Heart left ventricle (tissue), 16 donors: ENCODE measurements around the gene KANSL1. TPM values are rescaled to one million over a fixed set of nuclear protein-coding genes. Genes with fewer than 3 reads are reported as not detected.

Experiments
- ATAC-seq, 4 donors: fragments of 200-7000 bp; cut with Tn5 transposase; one replicate each; pipeline ENCODE4 v1.9.1; 2020 to 2022; ENCODE audit warnings: moderate library complexity in 4 of 4, mild to moderate bottlenecking in 3 of 4, moderate number of reproducible peaks in 1 of 4
- DNase-seq, 5 donors: peaks; one replicate each; pipeline ENCODE4 v3.0.0-alpha.2; 2020
- H3K27ac ChIP-seq, 12 donors: fragments of 200-600 bp; sonication (generic) in 4 of 12; one replicate each; pipeline versions ENCODE4 v1.5.0 to v1.8.0; 2016 to 2022; ENCODE audit warnings: mild to moderate bottlenecking in 2 of 12
- H3K27me3 ChIP-seq, 9 donors: fragments of 200-600 bp; sonication (generic) in 2 of 9; one replicate each; pipeline versions ENCODE4 v1.5.1 to v1.8.0; 2016 to 2022; ENCODE audit warnings: mild to moderate bottlenecking in 3 of 9
- H3K36me3 ChIP-seq, 9 donors: fragments of 200-600 bp; sonication (generic) in 2 of 9; one replicate each; pipeline versions ENCODE4 v1.5.0 to v1.8.0; 2018 to 2022; ENCODE audit warnings: mild to moderate bottlenecking in 2 of 9
- H3K4me1 ChIP-seq, 12 donors: fragments of 200-600 bp; sonication (generic) in 4 of 12; one replicate each; pipeline versions ENCODE4 v1.5.0 to v1.8.0; 2016 to 2022; ENCODE audit warnings: mild to moderate bottlenecking in 3 of 12
- H3K4me3 ChIP-seq, 12 donors: fragments of 200-600 bp; sonication (generic) in 4 of 12; one replicate each; pipeline versions ENCODE4 v1.5.0 to v1.8.0; 2017 to 2022; ENCODE audit warnings: mild to moderate bottlenecking in 9 of 12, moderate library complexity in 4 of 12
- H3K9me3 ChIP-seq, 12 donors: fragments of 200-600 bp; sonication (generic) in 4 of 12; one replicate each; pipeline versions ENCODE4 v1.5.0 to v1.8.0; 2016 to 2022; ENCODE audit warnings: mild to moderate bottlenecking in 1 of 12
- POLR2A ChIP-seq, 2 donors: fragments of 450-650 bp; IDR thresholded peaks; one replicate each; pipeline ENCODE4 v1.6.1; 2017; ENCODE audit warnings: antibody characterized with exemption in 2 of 2, mild to moderate bottlenecking in 2 of 2, moderate library complexity in 2 of 2
- WGBS, 4 donors: extraction: QIAGEN DNeasy Blood & Tissue Kit in 2 of 4; methylation state at CpG; one replicate each; pipeline versions ENCODE4 v1.1.5 to v1.1.7; 2013 to 2018; 5-methylcytosine and 5-hydroxymethylcytosine counted together
- intact Hi-C, 10 donors: fragments of 100-400 bp; cut with DNase I; formaldehyde crosslinking; loops; one replicate each; pipeline versions ENCODE4 v1.11.1 to v1.14.2; 2022
- polyA plus RNA-seq, 2 donors: library from polyadenylated mRNA; stranded (reverse); fragments of 200-250 nt; gene quantifications; one replicate each; pipeline ENCODE4 v1.2.3, GENCODE V29; 2013
- total RNA-seq, 9 donors: library from RNA; depleted of rRNA in 2 of 9; stranded (reverse); fragments of >200 nt in 2 of 9; fragmentation: NEBNext Ultra II Directional in 3 of 9; extraction: Animal tissue kit (Norgen Biotek cat#: 25700) in 3 of 9; gene quantifications; one replicate each; pipeline versions ENCODE4 v1.1.0 to v1.2.4, GENCODE V29; 2016 to 2023
- TF ChIP-seq, protein P1 (sequence below), 12 donors: fragments of 200-600 bp; sonication (generic) in 4 of 12; IDR thresholded peaks; one replicate each; pipeline versions ENCODE4 v1.5.0 to v1.8.0; 2018 to 2022; ENCODE audit warnings: antibody characterized with exemption in 12 of 12, mild to moderate bottlenecking in 5 of 12
- donor health status: ischemic (EF 13 %, LVEDD 7.1; RV severe dilation, severe dysfunction).
- donor health status: healthy with polysubstance abuse.
- donor health status: DM: no; HTN: yes; CAD: no.
- donor health status: DM: no; HTN: no; CAD: no.
- donor health status: ischemic (EF 25% LVEDD 6.9; RV normal size, moderate dysfunction).
- donor health status: ischemic (EF 25% LVEDD 5.7; RV mildly dilated, moderate dysfunction).
- donor health status: healthy.
- donor health status: DM: yes; HTN: yes; CAD: no.
- donor health status: ischemic (EF 35%, LVEDD 5.7; RV mildly dilated, moderate dysfunction).
- donor health status: nonischemic (EF 11% LVEDD 7.7; RV severe dilation, severe dysfunction).
- donor health status: DM: yes; HTN: yes; CAD: no.
- donor health status: PGD.
- donor health status: ischemic (EF 29% LVEDD 5.4; RV normal size, mild dysfunction).
- donor health status: nonischemic (EF 23%, LVEDD 6.1; RV moderate dilation, normal function).

The KANSL1 gene
- total and polyA plus RNA-seq, 11 donors, result 13.7 to 57.2 (median 28.9) TPM

DNA sequence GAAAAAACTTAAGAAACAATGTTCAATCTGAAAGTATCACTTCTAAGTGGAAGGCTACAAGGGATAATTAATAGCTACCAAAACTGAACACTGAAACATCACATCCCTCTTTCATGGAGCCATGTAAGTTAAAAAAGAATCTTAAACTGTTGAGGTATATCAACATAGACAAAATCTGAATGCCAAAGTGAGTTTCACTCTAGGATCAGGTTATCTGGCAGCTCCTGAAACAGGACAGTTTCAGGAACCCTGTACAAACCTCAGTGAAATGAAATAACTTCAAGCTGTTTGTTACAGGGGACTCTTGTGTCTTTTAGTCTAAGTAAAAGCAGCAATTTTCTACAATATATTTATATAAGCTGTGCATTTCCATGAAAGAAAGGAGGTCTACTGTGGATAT is 73.2 kb downstream of the KANSL1 start:
- intact Hi-C loops, result no loop called here
- Histone ChIP-seq H3K27me3 (no peaks in the 10 kb centered on the region), H3K4me3 (no peak overlapping the region), H3K36me3 (peaks cover 0 to 6% (median 0%) of the 10 kb centered on the region in 9 donors), H3K4me1 (peaks cover 8 to 95% (median 71%) of the 10 kb centered on the region in 12 donors), H3K9me3 (no peaks in the 10 kb centered on the region), H3K27ac (peak overlapping the region in 2 of 12 donors; percentile 3 to 61)
- ATAC-seq, result no peak
- no peak for TF ChIP-seq POLR2A (IDR thresholded peaks at IDR 0.05)
- TF ChIP-seq, protein P1, sequence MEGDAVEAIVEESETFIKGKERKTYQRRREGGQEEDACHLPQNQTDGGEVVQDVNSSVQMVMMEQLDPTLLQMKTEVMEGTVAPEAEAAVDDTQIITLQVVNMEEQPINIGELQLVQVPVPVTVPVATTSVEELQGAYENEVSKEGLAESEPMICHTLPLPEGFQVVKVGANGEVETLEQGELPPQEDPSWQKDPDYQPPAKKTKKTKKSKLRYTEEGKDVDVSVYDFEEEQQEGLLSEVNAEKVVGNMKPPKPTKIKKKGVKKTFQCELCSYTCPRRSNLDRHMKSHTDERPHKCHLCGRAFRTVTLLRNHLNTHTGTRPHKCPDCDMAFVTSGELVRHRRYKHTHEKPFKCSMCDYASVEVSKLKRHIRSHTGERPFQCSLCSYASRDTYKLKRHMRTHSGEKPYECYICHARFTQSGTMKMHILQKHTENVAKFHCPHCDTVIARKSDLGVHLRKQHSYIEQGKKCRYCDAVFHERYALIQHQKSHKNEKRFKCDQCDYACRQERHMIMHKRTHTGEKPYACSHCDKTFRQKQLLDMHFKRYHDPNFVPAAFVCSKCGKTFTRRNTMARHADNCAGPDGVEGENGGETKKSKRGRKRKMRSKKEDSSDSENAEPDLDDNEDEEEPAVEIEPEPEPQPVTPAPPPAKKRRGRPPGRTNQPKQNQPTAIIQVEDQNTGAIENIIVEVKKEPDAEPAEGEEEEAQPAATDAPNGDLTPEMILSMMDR (IDR thresholded peaks at IDR 0.05), result no peak
- no peak for DNase-seq

DNA sequence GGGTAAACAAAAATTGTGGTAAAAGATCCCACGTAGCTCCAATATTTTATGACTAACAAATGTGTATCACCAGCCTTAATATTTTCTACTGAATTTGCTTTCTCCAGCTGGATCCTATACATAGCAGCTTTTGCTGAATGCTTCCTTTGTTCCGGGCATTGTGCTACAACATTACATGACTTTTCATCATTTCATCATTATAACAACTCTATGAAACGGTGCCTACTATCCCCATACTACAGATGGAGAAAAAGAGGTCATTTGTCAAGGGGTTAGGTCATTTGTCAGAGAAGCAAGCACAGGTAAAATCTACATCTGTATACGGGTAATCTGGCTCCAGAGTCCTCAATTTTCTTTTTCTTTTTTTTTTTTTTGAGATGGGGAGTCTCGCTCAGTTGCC is 74.3 kb downstream of the KANSL1 start:
- Histone ChIP-seq H3K9me3 (no peaks in the 10 kb centered on the region), H3K4me3 (no peak overlapping the region), H3K27ac (no peak overlapping the region), H3K4me1 (peaks cover 8 to 96% (median 71%) of the 10 kb centered on the region in 12 donors), H3K27me3 (no peaks in the 10 kb centered on the region), H3K36me3 (peaks cover 0 to 6% (median 0%) of the 10 kb centered on the region in 9 donors)
- 92 to 95% (median 92%) methylated on average over 5 of the region's 5 CpGs for whole genome bisulfite sequencing, 4 donors
- no peak for ATAC-seq
- intact Hi-C loops, result loop anchor here in 2 of 10 donors (5.0 kb wide), 2 partner anchors 43 to 68 kb away; no protein-coding TSS in a partner anchor
- TF ChIP-seq, protein P1 (IDR thresholded peaks at IDR 0.05), result no peak
- TF ChIP-seq POLR2A (IDR thresholded peaks at IDR 0.05), result no peak
- no peak for DNase-seq

DNA sequence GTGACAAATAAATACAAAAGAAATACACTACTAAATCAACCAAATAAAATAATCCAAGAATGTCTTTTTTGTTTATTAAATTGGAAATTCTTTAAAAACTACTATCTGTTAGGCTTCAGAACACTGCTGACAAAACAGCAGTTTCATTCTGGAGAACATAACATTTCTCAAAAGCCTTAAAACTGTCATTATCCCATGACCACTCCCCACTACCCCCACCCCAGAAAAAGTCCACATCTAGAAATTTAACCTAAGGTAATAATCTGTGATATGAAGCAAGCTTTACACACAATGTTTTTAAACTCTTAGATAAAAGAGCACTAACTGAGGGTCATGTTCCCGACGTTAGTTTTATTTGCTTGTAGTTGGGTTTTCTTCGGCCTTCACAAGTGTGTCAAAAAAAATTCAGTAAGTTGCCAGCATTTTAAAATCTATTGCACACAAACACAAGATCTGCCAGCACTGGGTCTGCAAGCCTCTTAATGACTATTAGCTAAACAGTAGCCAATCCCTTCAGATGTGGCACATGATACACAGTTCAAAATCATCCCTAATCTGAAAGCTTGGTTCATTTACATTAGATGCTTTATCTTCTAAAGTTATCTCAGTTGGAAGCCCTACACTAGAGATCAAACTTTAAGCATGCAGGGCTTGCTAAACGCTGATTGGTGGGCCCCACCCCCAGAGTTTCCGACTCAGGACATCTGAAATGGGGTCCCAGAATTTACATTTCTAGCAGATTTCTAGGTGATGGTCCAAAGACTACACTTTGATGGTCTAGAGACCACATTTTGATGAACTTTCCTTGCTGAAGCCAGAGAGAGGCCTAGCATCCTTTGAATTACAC is 75.2 kb downstream of the KANSL1 start:
- no peaks in the 10 kb centered on the region for H3K36me3 ChIP-seq
- no peak for TF ChIP-seq POLR2A (IDR thresholded peaks at IDR 0.05)
- TF ChIP-seq, protein P1 (IDR thresholded peaks at IDR 0.05), result no peak
- intact Hi-C loops, result loop anchor here in 2 of 10 donors (5.0 kb wide), 2 partner anchors 44 to 69 kb away; no protein-coding TSS in a partner anchor
- no peak for DNase-seq
- WGBS, 4 donors, result 23 to 36% (median 32%) methylated on average over 5 of the region's 5 CpGs
- no peaks in the 10 kb centered on the region for H3K27me3 ChIP-seq
- H3K9me3 ChIP-seq, result no peaks in the 10 kb centered on the region
- no peak overlapping the region for H3K4me3 ChIP-seq
- H3K4me1 ChIP-seq, result peaks cover 8 to 91% (median 69%) of the 10 kb centered on the region in 12 donors
- peak overlapping the region in 3 of 12 donors; percentile 1 to 71 (median 4) for H3K27ac ChIP-seq
- ATAC-seq, result no peak

DNA sequence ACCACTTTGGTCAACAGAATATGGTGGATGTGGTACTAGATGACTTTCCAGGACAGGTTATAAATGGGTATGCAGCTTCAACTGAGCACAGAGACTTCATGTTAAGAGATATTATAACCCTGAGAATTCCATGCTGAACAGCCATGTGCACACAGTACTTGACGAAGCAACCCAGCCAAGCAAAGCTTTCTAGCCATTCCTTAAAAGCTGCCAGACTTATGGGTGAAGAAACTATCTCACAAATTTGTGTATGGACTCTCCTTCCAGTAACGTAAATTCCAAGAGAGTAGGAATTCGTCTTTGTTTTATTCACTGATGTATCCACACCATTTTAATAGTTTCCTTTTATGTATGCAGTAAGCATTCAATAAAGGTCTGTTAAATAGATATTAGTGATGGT is 76.1 kb downstream of the KANSL1 start:
- Histone ChIP-seq H3K27ac (peak overlapping the region in 4 of 12 donors; percentile 8 to 82 (median 74)), H3K4me3 (no peak overlapping the region), H3K4me1 (peaks cover 1 to 89% (median 60%) of the 10 kb centered on the region in 12 donors), H3K27me3 (no peaks in the 10 kb centered on the region), H3K36me3 (no peaks in the 10 kb centered on the region), H3K9me3 (no peaks in the 10 kb centered on the region)
- TF ChIP-seq, protein P1 (IDR thresholded peaks at IDR 0.05), result no peak
- TF ChIP-seq POLR2A (IDR thresholded peaks at IDR 0.05), result no peak
- ATAC-seq (no peak), DNase-seq (no peak)
- 62 to 77% (median 73%) methylated on average over 3 of the region's 3 CpGs for WGBS, 4 donors
- intact Hi-C loops, result loop anchor here in 2 of 10 donors (5.0 kb wide), 2 partner anchors 45 to 70 kb away; no protein-coding TSS in a partner anchor
